Mesendoderm (in vitro differentiated cells): ENCODE measurements around the gene FIGN.

Experiments used
- DNase-seq: peaks from one replicate; pipeline ENCODE4 v3.0.0; 2013
- H2AK5ac ChIP-seq: 2 replicates; pipeline ENCODE4 v1.6.1; 2013; ENCODE audit warnings: low read length, inconsistent platforms
- H2BK120ac ChIP-seq: 2 replicates; pipeline ENCODE4 v1.6.1; 2013; ENCODE audit warnings: low read depth, mild to moderate bottlenecking, low read length, moderate library complexity, mixed read lengths
- H2BK15ac ChIP-seq: replicated peaks from 2 replicates; pipeline ENCODE4 v1.6.1; 2013; ENCODE audit warnings: low read depth, mild to moderate bottlenecking, moderate library complexity
- H2BK5ac ChIP-seq: 2 replicates; pipeline ENCODE4 v1.6.1; 2013; ENCODE audit warnings: low read length, inconsistent platforms
- H3K18ac ChIP-seq: 2 replicates; pipeline ENCODE4 v1.6.1; 2013; ENCODE audit warnings: mild to moderate bottlenecking, low read length, mixed read lengths
- H3K23ac ChIP-seq: one replicate; pipeline ENCODE4 v1.6.1; 2013; ENCODE audit warnings: low read length
- H3K27ac ChIP-seq: 2 replicates; pipeline ENCODE4 v1.5.1; 2013; ENCODE audit warnings: low read depth, mild to moderate bottlenecking, inconsistent platforms, low read length, moderate library complexity
- H3K27me3 ChIP-seq: 2 replicates; pipeline ENCODE4 v1.6.1; 2013; ENCODE audit warnings: low read length, control low read depth, mild to moderate bottlenecking, inconsistent platforms; ENCODE audit not compliant: insufficient read depth, poor library complexity
- H3K36me3 ChIP-seq: 2 replicates; pipeline ENCODE4 v1.6.1; 2013; ENCODE audit warnings: low read length, inconsistent platforms; ENCODE audit not compliant: control insufficient read depth, insufficient read depth
- H3K4ac ChIP-seq: one replicate; pipeline ENCODE4 v1.6.1; 2013; ENCODE audit warnings: low read depth, mild to moderate bottlenecking, low read length, moderate library complexity
- H3K4me1 ChIP-seq: 2 replicates; pipeline ENCODE4 v1.6.1; 2013; ENCODE audit warnings: low read depth, low read length, inconsistent platforms; ENCODE audit not compliant: control insufficient read depth
- H3K4me2 ChIP-seq: 2 replicates; pipeline ENCODE4 v1.6.1; 2013; ENCODE audit warnings: low read length
- H3K4me3 ChIP-seq: 2 replicates; pipeline ENCODE4 v1.5.1; 2013; ENCODE audit warnings: mild to moderate bottlenecking, low read length
- H3K56ac ChIP-seq: one replicate; pipeline ENCODE4 v1.6.1; 2013; ENCODE audit warnings: low read length
- H3K79me1 ChIP-seq: 2 replicates; pipeline ENCODE4 v1.6.1; 2013; ENCODE audit warnings: low read length, inconsistent platforms
- H3K79me2 ChIP-seq: 2 replicates; pipeline ENCODE4 v1.6.1; 2013; ENCODE audit warnings: mild to moderate bottlenecking, low read length; ENCODE audit not compliant: control insufficient read depth, insufficient read depth
- H3K9ac ChIP-seq: 2 replicates; pipeline ENCODE4 v1.6.1; 2013; ENCODE audit warnings: low read length, inconsistent platforms
- H4K5ac ChIP-seq: one replicate; pipeline ENCODE4 v1.6.1; 2013; ENCODE audit warnings: low read length
- H4K8ac ChIP-seq: one replicate; pipeline ENCODE4 v1.6.1; 2013; ENCODE audit warnings: low read depth, mild to moderate bottlenecking, control low read depth, low read length, moderate library complexity
- WGBS: extraction: QIAGEN DNeasy Blood & Tissue Kit; methylation state at CpG from one replicate; pipeline ENCODE4 v1.1.7; 2013; ENCODE audit warnings: low lambda C conversion rate, missing lambda C conversion rate; ENCODE audit not compliant: insufficient coverage; ENCODE audit errors: extremely low coverage; 5-methylcytosine and 5-hydroxymethylcytosine counted together

FIGN gene

DNA sequence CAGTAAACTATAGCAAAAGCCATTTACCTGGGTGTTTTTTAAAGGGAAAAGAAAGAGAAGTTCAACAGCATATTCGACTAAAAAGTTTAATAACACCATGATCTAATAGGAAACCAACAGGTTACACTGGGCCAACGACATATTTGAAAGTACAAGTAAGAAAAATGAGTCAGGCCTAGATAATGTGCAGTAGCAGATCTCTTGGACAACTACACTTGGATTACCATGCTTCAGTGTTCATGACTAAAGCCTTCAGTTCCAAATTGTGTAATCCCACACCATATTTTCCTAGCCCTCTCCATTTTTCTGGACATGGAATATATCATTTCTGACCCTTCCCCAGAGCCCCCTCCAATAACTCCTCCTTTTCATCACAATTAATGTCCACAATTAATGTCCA lies 39.1 kb upstream of the FIGN start:
- no peak for DNase-seq
- H3K18ac ChIP-seq = no peak overlapping the region
- H3K23ac ChIP-seq = no peak overlapping the region
- H4K5ac ChIP-seq = no peak overlapping the region
- no peaks in the 10 kb centered on the region for H3K79me2 ChIP-seq
- H3K56ac ChIP-seq = no peak overlapping the region
- H3K27me3 ChIP-seq = no peaks in the 10 kb centered on the region
- H3K4me2 ChIP-seq = no peak overlapping the region
- H3K79me1 ChIP-seq = no peaks in the 10 kb centered on the region
- H3K36me3 ChIP-seq = no peaks in the 10 kb centered on the region
- no peak overlapping the region for H3K4me3 ChIP-seq
- H3K4me1 ChIP-seq = no peaks in the 10 kb centered on the region
- no peak overlapping the region for H4K8ac ChIP-seq
- no peak overlapping the region for H2BK5ac ChIP-seq
- no peak overlapping the region for H3K9ac ChIP-seq
- H2BK15ac ChIP-seq = no peak overlapping the region
- no CpG with 5 or more reads among the region's 2 CpGs for WGBS
- H2AK5ac ChIP-seq = no peak overlapping the region
- H2BK120ac ChIP-seq = no peak overlapping the region
- no peak overlapping the region for H3K27ac ChIP-seq
- no peak overlapping the region for H3K4ac ChIP-seq

DNA sequence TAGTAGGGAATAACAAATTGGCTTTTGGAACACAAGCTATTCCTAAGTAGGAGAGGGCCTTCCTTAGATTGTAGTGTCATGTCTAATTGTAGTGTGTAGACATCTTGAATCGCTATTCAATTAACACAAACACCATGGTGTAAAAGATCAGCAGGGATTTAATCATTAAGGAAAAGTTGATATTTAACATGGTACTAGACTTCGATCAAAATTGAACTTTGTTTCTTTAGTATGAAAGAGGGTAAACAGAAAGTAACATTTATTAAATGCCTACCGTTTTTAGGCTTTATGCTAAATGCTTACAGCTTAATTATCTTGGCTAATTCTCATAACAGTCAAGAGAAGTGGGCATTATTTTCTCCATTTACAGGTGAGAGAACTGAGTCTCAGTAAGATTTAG lies 37.5 kb upstream of the FIGN start:
- Histone ChIP-seq H3K4me3 (no peak overlapping the region), H2AK5ac (no peak overlapping the region), H3K4me2 (no peak overlapping the region), H3K56ac (no peak overlapping the region), H3K27me3 (no peaks in the 10 kb centered on the region), H4K5ac (no peak overlapping the region), H3K36me3 (no peaks in the 10 kb centered on the region), H2BK120ac (no peak overlapping the region), H3K4ac (no peak overlapping the region), H3K4me1 (no peaks in the 10 kb centered on the region), H3K9ac (no peak overlapping the region), H3K27ac (no peak overlapping the region), H3K79me1 (no peaks in the 10 kb centered on the region), H4K8ac (no peak overlapping the region), H3K79me2 (no peaks in the 10 kb centered on the region), H3K18ac (no peak overlapping the region), H2BK15ac (no peak overlapping the region), H2BK5ac (no peak overlapping the region), H3K23ac (no peak overlapping the region)
- WGBS = no CpG with 5 or more reads among the region's 3 CpGs
- DNase-seq = no peak

- Histone ChIP-seq H2AK5ac (no peak overlapping the region), H3K27me3 (no peaks in the 10 kb centered on the region), H4K5ac (no peak overlapping the region), H3K9ac (no peak overlapping the region), H4K8ac (no peak overlapping the region), H3K23ac (no peak overlapping the region), H3K56ac (no peak overlapping the region), H2BK120ac (no peak overlapping the region), H3K4me1 (no peaks in the 10 kb centered on the region), H2BK5ac (no peak overlapping the region), H3K4me2 (no peak overlapping the region), H3K27ac (no peak overlapping the region), H3K79me2 (no peaks in the 10 kb centered on the region), H3K36me3 (no peaks in the 10 kb centered on the region), H2BK15ac (no peak overlapping the region), H3K18ac (no peak overlapping the region), H3K4ac (no peak overlapping the region), H3K79me1 (no peaks in the 10 kb centered on the region), H3K4me3 (no peak overlapping the region)
- no CpG with 5 or more reads among the region's 4 CpGs for WGBS
- DNase-seq = peak; percentile 67
These were observed 35.8 kb upstream of the FIGN start for GRCh38 chr2:163771596-163771995.

- Histone ChIP-seq H2BK5ac (no peak overlapping the region), H3K56ac (no peak overlapping the region), H3K4ac (no peak overlapping the region), H3K27ac (no peak overlapping the region), H3K18ac (no peak overlapping the region), H3K4me2 (no peak overlapping the region), H3K27me3 (no peaks in the 10 kb centered on the region), H4K8ac (no peak overlapping the region), H3K4me3 (no peak overlapping the region), H2AK5ac (no peak overlapping the region), H2BK120ac (no peak overlapping the region), H2BK15ac (no peak overlapping the region), H3K79me1 (no peaks in the 10 kb centered on the region), H3K4me1 (no peaks in the 10 kb centered on the region), H3K9ac (no peak overlapping the region), H3K36me3 (no peaks in the 10 kb centered on the region), H3K79me2 (no peaks in the 10 kb centered on the region), H4K5ac (no peak overlapping the region), H3K23ac (no peak overlapping the region)
- no peak for DNase-seq
- no CpG with 5 or more reads among the region's 7 CpGs for WGBS
These were observed 33.3 kb upstream of the FIGN start for GRCh38 chr2:163768881-163769695.

GRCh38 chr2:163767097-163767496 lies 31.3 kb upstream of the FIGN start:
- Histone ChIP-seq H3K9ac (no peak overlapping the region), H3K4me3 (no peak overlapping the region), H3K79me2 (no peaks in the 10 kb centered on the region), H2BK120ac (no peak overlapping the region), H3K27me3 (no peaks in the 10 kb centered on the region), H2BK5ac (no peak overlapping the region), H4K8ac (no peak overlapping the region), H3K36me3 (no peaks in the 10 kb centered on the region), H2AK5ac (no peak overlapping the region), H4K5ac (no peak overlapping the region), H3K4me1 (no peaks in the 10 kb centered on the region), H3K4me2 (no peak overlapping the region), H3K79me1 (no peaks in the 10 kb centered on the region), H2BK15ac (no peak overlapping the region), H3K18ac (no peak overlapping the region), H3K56ac (no peak overlapping the region), H3K4ac (no peak overlapping the region), H3K27ac (no peak overlapping the region), H3K23ac (peak overlapping the region; percentile 2)
- no peak for DNase-seq
- WGBS = no CpG with 5 or more reads among the region's 4 CpGs

GRCh38 chr2:163764566-163764965 lies 28.8 kb upstream of the FIGN start:
- Histone ChIP-seq H2BK120ac (no peak overlapping the region), H3K4me3 (no peak overlapping the region), H3K36me3 (no peaks in the 10 kb centered on the region), H3K79me1 (no peaks in the 10 kb centered on the region), H2BK5ac (no peak overlapping the region), H3K4me2 (no peak overlapping the region), H3K4me1 (no peaks in the 10 kb centered on the region), H3K4ac (no peak overlapping the region), H2AK5ac (no peak overlapping the region), H3K18ac (no peak overlapping the region), H3K27me3 (no peaks in the 10 kb centered on the region), H2BK15ac (no peak overlapping the region), H4K8ac (no peak overlapping the region), H4K5ac (no peak overlapping the region), H3K23ac (no peak overlapping the region), H3K56ac (no peak overlapping the region), H3K9ac (no peak overlapping the region), H3K27ac (no peak overlapping the region), H3K79me2 (no peaks in the 10 kb centered on the region)
- no peak for DNase-seq
- no CpG with 5 or more reads among the region's 3 CpGs for WGBS
